ENCODE results near the gene WASHC4.

Gene WASHC4

GRCh38 chr12:105078712-105079570, 28.6 kb upstream of the WASHC4 start:
- no peaks in the 10 kb centered on the region for H3K9me3 ChIP-seq
- H3K27ac ChIP-seq: no peak overlapping the region
- peaks cover 6% of the 10 kb centered on the region in 2 experiments for H3K4me1 ChIP-seq (ENCODE audit: control insufficient read depth in 1 of 2, insufficient read depth in 1 of 2, low read depth in 1 of 2, low read length in 1 of 2)
- no peak overlapping the region for H3K4me3 ChIP-seq (ENCODE audit: low read depth in 1 of 2, low read length in 1 of 2)
- no peaks in the 10 kb centered on the region for H3K36me3 ChIP-seq
- no peak for TF ChIP-seq CTCF (IDR thresholded peaks at IDR 0.05)
- H3K27me3 ChIP-seq: peaks cover 25% of the 10 kb centered on the region

GRCh38 chr12:105083031-105083430, 24.5 kb upstream of the WASHC4 start:
- no peak for TF ChIP-seq CTCF (IDR thresholded peaks at IDR 0.05)
- H3K27me3 ChIP-seq: peaks cover 41% of the 10 kb centered on the region
- H3K4me3 ChIP-seq (ENCODE audit: low read depth in 1 of 2, low read length in 1 of 2): no peak overlapping the region
- H3K36me3 ChIP-seq: no peaks in the 10 kb centered on the region
- H3K9me3 ChIP-seq: no peaks in the 10 kb centered on the region
- H3K4me1 ChIP-seq (ENCODE audit: control insufficient read depth in 1 of 2, insufficient read depth in 1 of 2, low read depth in 1 of 2, low read length in 1 of 2): peaks cover 7 to 14% of the 10 kb centered on the region in 2 experiments
- no peak overlapping the region for H3K27ac ChIP-seq

- no peak for TF ChIP-seq CTCF (IDR thresholded peaks at IDR 0.05)
- H3K36me3 ChIP-seq: no peaks in the 10 kb centered on the region
- peaks cover 41% of the 10 kb centered on the region for H3K27me3 ChIP-seq
- no peak overlapping the region for H3K27ac ChIP-seq
- peaks cover 7 to 14% of the 10 kb centered on the region in 2 experiments for H3K4me1 ChIP-seq (ENCODE audit: control insufficient read depth in 1 of 2, insufficient read depth in 1 of 2, low read depth in 1 of 2, low read length in 1 of 2)
- no peaks in the 10 kb centered on the region for H3K9me3 ChIP-seq
- H3K4me3 ChIP-seq (ENCODE audit: low read depth in 1 of 2, low read length in 1 of 2): peak overlapping the region; percentile 46 to 59
These were observed 23.9 kb upstream of the WASHC4 start for GRCh38 chr12:105083551-105084105.

GRCh38 chr12:105084251-105085250, 23.0 kb upstream of the WASHC4 start, which contains the start of gene ALDH1L2:
TSS of gene ALDH1L2 (minus strand) at chr12:105084458. CDS start at chr12:105084436, 22 bp downstream.
- Histone ChIP-seq H3K4me3 (ENCODE audit: low read depth in 1 of 2, low read length in 1 of 2) (peak within 1 kb of the TSS; percentile 46 to 59), H3K4me1 (ENCODE audit: control insufficient read depth in 1 of 2, insufficient read depth in 1 of 2, low read depth in 1 of 2, low read length in 1 of 2) (peaks cover 7 to 14% of the 10 kb centered on the region in 2 experiments), H3K27ac (no peak within 1 kb of the TSS), H3K27me3 (peaks cover 41% of the 10 kb centered on the region), H3K9me3 (no peaks in the 10 kb centered on the region), H3K36me3 (no peaks in the 10 kb centered on the region)
- no peak for TF ChIP-seq CTCF (IDR thresholded peaks at IDR 0.05)

- H3K27ac ChIP-seq: no peak overlapping the region
- H3K4me1 ChIP-seq (ENCODE audit: control insufficient read depth in 1 of 2, insufficient read depth in 1 of 2, low read depth in 1 of 2, low read length in 1 of 2): peaks cover 7 to 14% of the 10 kb centered on the region in 2 experiments
- no peaks in the 10 kb centered on the region for H3K36me3 ChIP-seq
- H3K9me3 ChIP-seq: no peaks in the 10 kb centered on the region
- no peak overlapping the region for H3K4me3 ChIP-seq (ENCODE audit: low read depth in 1 of 2, low read length in 1 of 2)
- no peak for TF ChIP-seq CTCF (IDR thresholded peaks at IDR 0.05)
- peaks cover 44% of the 10 kb centered on the region for H3K27me3 ChIP-seq
These were observed 22.0 kb upstream of the WASHC4 start for GRCh38 chr12:105085501-105085900.

Data from neutrophil (primary cell).